Motor neuron (in vitro differentiated cells): ENCODE data around the gene ARID3A. TPM values are rescaled to one million over a fixed set of nuclear protein-coding genes. Genes with fewer than 3 reads are reported as not detected.

Source experiments
- ATAC-seq, 8 experiments: fragments of 200-7000 bp; cut with Tn5 transposase; replicated peaks in 6 of 8; 2 replicates each; pipeline ENCODE4 v1.8.0; 2021; ENCODE audit warnings: mild to moderate bottlenecking in 8 of 8, moderate library complexity in 8 of 8
- H3K27ac ChIP-seq, 2 donors: fragments of 250-450 bp; sonication (Bioruptor Pico); 2 replicates each; pipeline ENCODE4 v1.9.0; 2021; ENCODE audit warnings: antibody characterized with exemption in 2 of 2, mild to moderate bottlenecking in 2 of 2, moderate library complexity in 1 of 2
- H3K4me1 ChIP-seq, 2 donors: fragments of 250-450 bp; sonication (Bioruptor Pico); replicated peaks in 1 of 2; 2 replicates each; pipeline ENCODE4 v1.6.1; 2021; ENCODE audit warnings: antibody characterized with exemption in 2 of 2, mild to moderate bottlenecking in 2 of 2, moderate library complexity in 1 of 2
- H3K4me3 ChIP-seq, 5 donors: fragments of 250-450 bp; sonication (Bioruptor Pico); 2 replicates each; pipeline ENCODE4 v1.9.0; 2021; ENCODE audit warnings: antibody characterized with exemption in 5 of 5, mild to moderate bottlenecking in 5 of 5, moderate library complexity in 4 of 5
- WGBS, 10 experiments: fragments of 450-650 bp; shearing (Covaris generic); methylation state at CpG; one replicate each; pipeline ENCODE4 v1.0.0; 2022; 5-methylcytosine and 5-hydroxymethylcytosine counted together
- in situ Hi-C, 9 experiments: fragments of 400-800 bp; cut with MboI; loops; one replicate each; pipeline ENCODE4 v1.15.0; 2021; ENCODE audit warnings: low sequenced_read_pairs in 9 of 9, low pct_unique_long_range_greater_than_20kb in 2 of 9; ENCODE audit not compliant: unreplicated experiment in 9 of 9
- total RNA-seq, 8 experiments: library from RNA; unstranded; fragments of 300-600 nt; gene quantifications; 2 replicates each; pipeline versions ENCODE4 v1.2.3 to v1.2.4, GENCODE V29; 2022

The ARID3A gene
- total RNA-seq, 8 experiments from 2014 or later, result 5.8 to 22.6 (median 10.3) TPM

GRCh38 chr19:988510-988909 lies 62.7 kb downstream of the ARID3A start:
- in situ Hi-C loops, result loop anchor here in 5 of 9 experiments (10.0 kb wide), 1 partner anchor 64 kb away; the partner anchor contains the start of gene ARID3A (in 5 of the 5)
- ATAC-seq, result no peak

GRCh38 chr19:989381-990081 lies 63.7 kb downstream of the ARID3A start:
- no peak for ATAC-seq
- Histone ChIP-seq H3K4me1 (peaks cover 0 to 4% of the 10 kb centered on the region in 2 donors), H3K4me3 (no peak overlapping the region), H3K27ac (no peak overlapping the region)
- 89 to 100% (median 92%) methylated on average over 1 to 5 of the region's 25 CpGs; no CpG with 5 or more reads in 7 of the 10 experiments for WGBS, 10 experiments
- in situ Hi-C loops, result loop anchor here in 5 of 9 experiments (10.0 kb wide), 1 partner anchor 65 kb away; the partner anchor contains the start of gene ARID3A (in 5 of the 5)

More at GRCh38 chr19:988510-988909, 62.7 kb downstream of the ARID3A start:
- WGBS, 10 experiments, result 87 to 100% (median 96%) methylated on average over 3 to 5 of the region's 15 CpGs; no CpG with 5 or more reads in 5 of the 10 experiments
- H3K4me1 ChIP-seq, result peaks cover 4 to 9% of the 10 kb centered on the region in 2 donors
- H3K4me3 ChIP-seq, result no peak overlapping the region
- no peak overlapping the region for H3K27ac ChIP-seq

- Histone ChIP-seq H3K27ac (no peak overlapping the region), H3K4me1 (peaks cover 0 to 4% of the 10 kb centered on the region in 2 donors), H3K4me3 (no peak overlapping the region)
- in situ Hi-C loops, result no loop called here
- no peak for ATAC-seq
- WGBS, 10 experiments, result 90 to 100% methylated on average over 1 to 7 of the region's 27 CpGs; no CpG with 5 or more reads in 8 of the 10 experiments
Observed at GRCh38 chr19:990119-990571, 64.3 kb downstream of the ARID3A start.

- in situ Hi-C loops, result no loop called here
- H3K27ac ChIP-seq, result no peak overlapping the region
- ATAC-seq, result peak in 2 of 8 experiments; percentile 0 to 2
- H3K4me1 ChIP-seq, result peaks cover 2 to 6% of the 10 kb centered on the region in 2 donors
- H3K4me3 ChIP-seq, result no peak overlapping the region
- WGBS, 10 experiments, result no CpG with 5 or more reads among the region's 23 CpGs
Observed at GRCh38 chr19:990746-991145, 64.9 kb downstream of the ARID3A start.

GRCh38 chr19:991174-991931 lies 65.5 kb downstream of the ARID3A start:
- Histone ChIP-seq H3K4me3 (no peak overlapping the region), H3K4me1 (peaks cover 8 to 12% of the 10 kb centered on the region in 2 donors), H3K27ac (no peak overlapping the region)
- in situ Hi-C loops, result no loop called here
- peak; percentile 4 to 54 (median 36) for ATAC-seq
- WGBS, 10 experiments, result no CpG with 5 or more reads among the region's 47 CpGs

GRCh38 chr19:991932-992669 lies 66.3 kb downstream of the ARID3A start:
- in situ Hi-C loops, result no loop called here
- Histone ChIP-seq H3K27ac (no peak overlapping the region), H3K4me3 (no peak overlapping the region), H3K4me1 (peaks cover 9 to 16% of the 10 kb centered on the region in 2 donors)
- WGBS, 10 experiments, result 91 to 100% (median 95%) methylated on average over 1 to 10 of the region's 42 CpGs; no CpG with 5 or more reads in 7 of the 10 experiments
- ATAC-seq, result peak in 3 of 8 experiments; percentile 1 to 9 (median 2)

- Histone ChIP-seq H3K4me1 (peaks cover 9 to 16% of the 10 kb centered on the region in 2 donors), H3K27ac (no peak overlapping the region), H3K4me3 (no peak overlapping the region)
- WGBS, 10 experiments, result 100% methylated on average over 2 to 5 of the region's 13 CpGs; no CpG with 5 or more reads in 7 of the 10 experiments
- in situ Hi-C loops, result no loop called here
- no peak for ATAC-seq
Observed at GRCh38 chr19:992670-993055, 66.8 kb downstream of the ARID3A start.

GRCh38 chr19:993361-993830 lies 67.6 kb downstream of the ARID3A start:
- 100% methylated on average over 1 of the region's 17 CpGs; no CpG with 5 or more reads in 7 of the 10 experiments for WGBS, 10 experiments
- in situ Hi-C loops, result no loop called here
- Histone ChIP-seq H3K4me1 (peaks cover 9 to 16% of the 10 kb centered on the region in 2 donors), H3K27ac (no peak overlapping the region), H3K4me3 (no peak overlapping the region)
- no peak for ATAC-seq

- WGBS, 10 experiments, result 93% methylated on average over 3 of the region's 43 CpGs; no CpG with 5 or more reads in 9 of the 10 experiments
Observed at GRCh38 chr19:993831-994393, 68.1 kb downstream of the ARID3A start.

GRCh38 chr19:994516-994915 lies 68.7 kb downstream of the ARID3A start:
- no peak overlapping the region for H3K4me3 ChIP-seq
- H3K27ac ChIP-seq, result no peak overlapping the region
- 100% methylated on average over 2 of the region's 18 CpGs; no CpG with 5 or more reads in 9 of the 10 experiments for WGBS, 10 experiments
- ATAC-seq, result no peak
- in situ Hi-C loops, result no loop called here
- peaks cover 9 to 23% of the 10 kb centered on the region in 2 donors for H3K4me1 ChIP-seq

More at GRCh38 chr19:993831-994393, 68.1 kb downstream of the ARID3A start:
- in situ Hi-C loops, result no loop called here
- Histone ChIP-seq H3K4me1 (peaks cover 9 to 20% of the 10 kb centered on the region in 2 donors), H3K27ac (no peak overlapping the region), H3K4me3 (no peak overlapping the region)
- ATAC-seq, result no peak

GRCh38 chr19:995051-995827 lies 69.4 kb downstream of the ARID3A start:
- Histone ChIP-seq H3K4me3 (no peak overlapping the region), H3K27ac (no peak overlapping the region), H3K4me1 (peaks cover 9 to 23% of the 10 kb centered on the region in 2 donors)
- ATAC-seq, result no peak
- in situ Hi-C loops, result no loop called here
- 40 to 100% (median 80%) methylated on average over 2 to 5 of the region's 26 CpGs; no CpG with 5 or more reads in 5 of the 10 experiments for WGBS, 10 experiments
